KMS-11 (cell line): ENCODE results near the gene GPX8.

Source experiments
- H2AFZ ChIP-seq: fragments of 200-600 bp; sonication (generic); 2 replicates; pipeline ENCODE4 v1.6.1; 2016; ENCODE audit warnings: antibody characterized with exemption, mixed run types, low read depth
- H3K27ac ChIP-seq: fragments of 200-600 bp; sonication (generic); 2 replicates; pipeline ENCODE4 v1.6.1; 2016; ENCODE audit warnings: mild to moderate bottlenecking, mixed run types
- H3K27me3 ChIP-seq: fragments of 200-600 bp; sonication (generic); 2 replicates; pipeline ENCODE4 v1.6.1; 2017; ENCODE audit warnings: mild to moderate bottlenecking, low read depth, mixed run types, moderate library complexity; ENCODE audit not compliant: insufficient read depth
- H3K36me3 ChIP-seq: fragments of 200-600 bp; sonication (generic); 2 replicates; pipeline ENCODE4 v1.6.1; 2017; ENCODE audit warnings: mild to moderate bottlenecking, mixed run types; ENCODE audit not compliant: insufficient read depth
- H3K4me1 ChIP-seq: fragments of 200-600 bp; sonication (generic); 2 replicates; pipeline ENCODE4 v1.6.1; 2016; ENCODE audit warnings: mild to moderate bottlenecking, low read depth, mixed run types; ENCODE audit not compliant: poor library complexity, severe bottlenecking
- H3K4me2 ChIP-seq: fragments of 200-600 bp; sonication (generic); 2 replicates; pipeline ENCODE4 v1.7.0; 2016; ENCODE audit warnings: mild to moderate bottlenecking, mixed run types
- H3K4me3 ChIP-seq: fragments of 200-600 bp; sonication (generic); IDR thresholded peaks from 2 replicates; pipeline ENCODE4 v1.6.1; 2017; ENCODE audit warnings: low read depth, low read length, mixed read lengths; ENCODE audit not compliant: insufficient read depth
- H3K79me2 ChIP-seq: fragments of 200-600 bp; sonication (generic); 2 replicates; pipeline ENCODE4 v1.6.1; 2016; ENCODE audit warnings: low read depth, mixed run types; ENCODE audit not compliant: insufficient read depth
- H3K9ac ChIP-seq: fragments of 200-600 bp; sonication (generic); 2 replicates; pipeline ENCODE4 v1.6.1; 2016; ENCODE audit warnings: mild to moderate bottlenecking, mixed run types
- H4K20me1 ChIP-seq: fragments of 200-600 bp; sonication (generic); 2 replicates; pipeline ENCODE4 v1.6.1; 2016; ENCODE audit warnings: mild to moderate bottlenecking, mixed run types; ENCODE audit not compliant: insufficient read depth
- CTCF ChIP-seq: fragments of 200-600 bp; sonication (generic); conservative IDR thresholded peaks from 2 replicates; pipeline ENCODE4 v1.6.1; 2017; ENCODE audit warnings: low read depth, mild to moderate bottlenecking, antibody characterized with exemption, low read length, moderate library complexity, mixed read lengths

Gene GPX8

DNA sequence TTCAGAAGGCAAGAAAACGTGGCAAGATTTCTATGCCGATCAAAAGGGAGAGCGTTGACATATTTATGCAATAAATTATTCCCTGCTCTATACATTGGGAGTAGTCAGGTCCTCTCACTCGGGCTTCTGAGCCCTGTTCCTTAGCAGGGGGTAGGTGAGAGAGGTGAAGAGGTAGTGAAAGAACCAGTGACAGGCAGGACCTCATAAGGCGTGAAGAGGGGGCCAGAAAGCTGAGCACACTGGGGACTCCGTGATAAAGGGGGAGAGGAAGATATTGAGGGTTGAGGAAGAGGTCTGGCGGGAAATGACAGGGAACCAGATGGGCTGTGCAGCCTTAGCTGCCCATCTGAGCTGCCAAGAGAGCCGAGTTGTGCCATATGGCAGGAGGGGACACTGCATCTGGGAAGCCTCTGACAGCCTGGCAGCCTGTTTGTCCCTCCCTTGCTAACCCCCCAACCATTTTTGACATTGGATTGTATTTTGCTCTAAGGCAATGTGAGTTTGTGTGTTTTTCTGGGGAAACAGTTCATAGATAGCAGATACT, 13.8 kb downstream of the GPX8 start:
- Histone ChIP-seq H3K4me2 (peak overlapping the region; percentile 79), H3K36me3 (no peaks in the 10 kb centered on the region), H3K27me3 (0 out of 2 replicates have a peak, but pooled peaks cover 4% of the 10 kb centered on the region), H3K27ac (peak overlapping the region; percentile 50), H3K9ac (peak overlapping the region; percentile 74), H2AFZ (peak overlapping the region; percentile 72), H3K4me1 (peaks cover 34% of the 10 kb centered on the region), H3K4me3 (no peak overlapping the region), H3K79me2 (no peaks in the 10 kb centered on the region), H4K20me1 (no peaks in the 10 kb centered on the region)
- TF ChIP-seq CTCF = 0 out of 2 replicates have a peak, but pooled peaks have one; percentile 9

DNA sequence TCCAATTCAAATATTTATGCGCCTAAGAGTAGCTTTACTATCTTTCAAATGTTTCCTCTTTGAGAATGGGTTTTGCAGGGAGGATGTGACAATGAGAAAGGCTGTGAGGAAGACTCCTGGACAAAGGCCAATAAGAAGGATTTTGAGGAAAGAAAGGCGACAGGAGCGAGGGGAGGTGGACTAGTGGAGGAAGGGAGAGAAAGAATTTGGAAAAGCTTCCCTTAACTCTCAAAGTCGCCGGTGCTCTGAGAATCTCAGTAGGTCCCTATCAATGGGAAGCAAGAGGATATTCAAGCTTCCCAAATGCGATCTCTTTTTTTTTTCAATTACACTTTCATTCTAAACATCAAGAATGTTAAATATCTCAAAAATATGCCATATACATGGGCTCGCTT, 15.8 kb downstream of the GPX8 start:
- no peak overlapping the region for H3K27ac ChIP-seq
- no peaks in the 10 kb centered on the region for H3K36me3 ChIP-seq
- no peaks in the 10 kb centered on the region for H3K79me2 ChIP-seq
- no peak overlapping the region for H3K4me3 ChIP-seq
- no peaks in the 10 kb centered on the region for H4K20me1 ChIP-seq
- H3K4me1 ChIP-seq = peaks cover 34% of the 10 kb centered on the region
- no peak for TF ChIP-seq CTCF
- no peak overlapping the region for H3K9ac ChIP-seq
- H2AFZ ChIP-seq = peak overlapping the region; percentile 72
- peak overlapping the region; percentile 61 for H3K4me2 ChIP-seq
- 0 out of 2 replicates have a peak, but pooled peaks cover 4% of the 10 kb centered on the region for H3K27me3 ChIP-seq

DNA sequence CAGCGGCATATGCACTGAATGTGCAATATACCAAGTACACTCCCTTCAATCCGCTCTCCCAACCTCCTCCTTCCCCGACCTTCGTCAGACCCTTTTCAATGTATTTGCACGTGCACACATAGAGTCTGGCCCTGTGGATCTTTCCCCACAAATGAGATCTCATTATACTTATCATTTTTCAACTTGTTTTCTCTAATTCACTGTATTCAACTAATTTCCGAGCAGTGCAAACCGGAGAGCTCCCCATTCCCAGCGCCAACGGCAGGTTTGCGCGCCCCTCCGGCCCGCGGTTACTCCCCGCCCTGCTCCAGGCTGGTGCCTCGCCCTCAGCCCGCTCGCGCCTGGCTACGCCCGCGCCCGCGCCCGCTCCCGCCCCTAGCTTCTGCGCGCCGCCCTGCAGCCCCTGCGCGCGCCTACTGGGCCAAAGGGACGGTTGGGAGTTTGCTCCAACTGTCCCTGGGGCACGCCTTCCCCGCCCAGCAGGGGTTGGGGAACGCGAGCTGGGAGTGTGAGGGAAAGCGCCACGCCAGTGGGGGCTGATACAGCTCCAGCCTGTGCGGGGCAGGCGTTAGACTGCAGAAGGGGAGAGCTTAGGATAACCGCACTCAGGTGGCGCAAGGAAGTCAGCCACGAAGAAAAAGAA, 16.3 kb downstream of the GPX8 start:
- Histone ChIP-seq H3K27ac (no peak overlapping the region), H3K36me3 (no peaks in the 10 kb centered on the region), H4K20me1 (no peaks in the 10 kb centered on the region), H2AFZ (peak overlapping the region; percentile 72), H3K4me1 (peaks cover 34% of the 10 kb centered on the region), H3K9ac (no peak overlapping the region; the same call in 1 of the 2 replicates), H3K4me2 (peak overlapping the region; percentile 61), H3K4me3 (no peak overlapping the region), H3K79me2 (no peaks in the 10 kb centered on the region), H3K27me3 (0 out of 2 replicates have a peak, but pooled peaks cover 4% of the 10 kb centered on the region)
- TF ChIP-seq CTCF = no peak; the same call in 1 of the 2 replicates

GRCh38 chr5:55177078-55177477, 17.1 kb downstream of the GPX8 start:
- H3K27ac ChIP-seq = no peak overlapping the region
- H4K20me1 ChIP-seq = no peaks in the 10 kb centered on the region
- H3K9ac ChIP-seq = no peak overlapping the region
- no peaks in the 10 kb centered on the region for H3K79me2 ChIP-seq
- H3K36me3 ChIP-seq = no peaks in the 10 kb centered on the region
- H3K4me3 ChIP-seq = no peak overlapping the region
- peak overlapping the region; percentile 72; the same call in 1 of the 2 replicates for H2AFZ ChIP-seq
- peaks cover 34% of the 10 kb centered on the region for H3K4me1 ChIP-seq
- 0 out of 2 replicates have a peak, but pooled peaks cover 4% of the 10 kb centered on the region for H3K27me3 ChIP-seq
- H3K4me2 ChIP-seq = peak overlapping the region; percentile 61; the same call in 1 of the 2 replicates
- no peak for TF ChIP-seq CTCF
